ENCODE results near the gene MEP1B.
"Not testable (repeated sequence)": the region's sequence is repeated elsewhere in the genome, so short reads cannot be mapped to it uniquely, and the experiment has no call there.

Gene MEP1B

DNA sequence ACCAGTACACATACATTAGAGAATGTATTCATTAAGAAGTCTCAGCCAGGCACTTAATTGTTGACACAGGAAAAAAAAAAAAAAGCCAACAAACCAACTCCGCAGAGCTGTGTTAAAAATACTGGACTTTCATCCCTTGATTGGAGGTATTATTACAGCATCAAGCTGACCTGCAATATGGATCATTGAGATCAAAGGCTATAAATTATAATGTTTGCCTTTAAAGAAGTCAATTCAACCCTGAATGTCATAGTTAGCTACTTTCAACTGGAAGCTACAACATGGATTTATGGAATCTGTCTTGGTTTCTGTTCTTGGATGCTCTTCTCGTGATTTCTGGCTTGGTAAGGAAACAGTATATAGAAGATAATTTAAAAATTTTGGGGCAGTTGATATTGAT, at the start of gene MEP1B:
TSS of gene MEP1B (plus strand) at position 250 of the 400 bp plus-strand sequence. CDS start at position 282, 32 bp downstream.
- DNase-seq (ENCODE audit: low read depth), result no peak

GRCh38 chr18:32148185-32148870, 41.5 kb upstream of the MEP1B start:
- DNase-seq (ENCODE audit: low read depth), result no peak

DNA sequence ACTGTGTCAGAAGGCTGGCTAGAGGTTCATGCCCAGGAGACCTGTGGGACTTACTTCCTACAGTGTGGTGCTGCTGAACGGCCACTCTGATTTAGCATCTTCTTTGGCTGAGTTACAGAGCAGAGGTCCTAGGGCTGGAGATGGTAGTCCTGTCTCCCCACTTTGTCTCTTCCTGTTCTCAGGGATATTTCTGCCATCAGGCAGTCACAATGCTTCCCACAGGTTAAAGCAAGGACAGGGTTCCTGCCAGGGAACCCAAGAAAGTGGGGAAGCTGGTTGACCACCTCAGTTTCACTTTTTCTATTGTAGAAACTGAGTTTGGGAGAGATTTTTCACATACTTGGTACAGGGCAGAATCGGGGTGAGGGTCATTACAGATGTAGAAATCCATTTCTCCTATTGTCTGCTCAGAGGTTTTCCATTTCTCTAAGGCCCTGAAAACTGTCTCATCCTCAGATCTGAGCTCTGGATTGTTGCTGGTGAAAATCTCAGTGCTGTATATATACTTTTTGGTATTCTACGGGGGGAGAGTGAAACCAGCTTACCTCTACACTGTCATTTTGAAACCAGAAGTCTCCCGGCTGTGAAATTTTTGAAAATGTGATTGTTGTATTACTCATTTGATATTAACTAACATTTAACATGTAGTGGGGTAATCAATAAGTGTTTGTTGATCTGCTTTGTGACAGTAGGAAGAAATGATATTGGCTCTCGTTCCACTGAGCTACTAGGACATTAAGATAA, 37.0 kb upstream of the MEP1B start:
- no peak for DNase-seq (ENCODE audit: low read depth)

GRCh38 chr18:32156855-32157254, 33.0 kb upstream of the MEP1B start:
- no peak for DNase-seq (ENCODE audit: low read depth)

DNA sequence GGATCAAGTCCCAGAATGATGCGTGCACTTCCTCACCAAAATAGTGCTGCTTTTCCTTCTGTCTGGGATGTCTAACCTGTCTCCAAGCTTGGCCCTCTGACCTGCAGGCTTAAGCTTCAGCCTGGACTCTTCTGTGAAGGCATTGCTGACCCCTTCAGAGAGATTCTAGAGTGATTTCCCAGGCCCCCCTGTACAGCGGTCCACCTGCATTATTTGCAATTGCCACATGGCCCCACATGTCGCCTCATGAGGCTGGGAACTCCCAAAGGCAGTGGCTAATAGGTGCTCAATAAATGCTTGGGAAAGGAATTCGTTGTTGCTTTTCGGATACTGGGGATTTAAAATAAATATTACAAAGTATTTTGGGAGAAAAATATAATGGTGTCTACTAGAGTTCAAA, 32.3 kb upstream of the MEP1B start:
- no peak for DNase-seq (ENCODE audit: low read depth)

DNA sequence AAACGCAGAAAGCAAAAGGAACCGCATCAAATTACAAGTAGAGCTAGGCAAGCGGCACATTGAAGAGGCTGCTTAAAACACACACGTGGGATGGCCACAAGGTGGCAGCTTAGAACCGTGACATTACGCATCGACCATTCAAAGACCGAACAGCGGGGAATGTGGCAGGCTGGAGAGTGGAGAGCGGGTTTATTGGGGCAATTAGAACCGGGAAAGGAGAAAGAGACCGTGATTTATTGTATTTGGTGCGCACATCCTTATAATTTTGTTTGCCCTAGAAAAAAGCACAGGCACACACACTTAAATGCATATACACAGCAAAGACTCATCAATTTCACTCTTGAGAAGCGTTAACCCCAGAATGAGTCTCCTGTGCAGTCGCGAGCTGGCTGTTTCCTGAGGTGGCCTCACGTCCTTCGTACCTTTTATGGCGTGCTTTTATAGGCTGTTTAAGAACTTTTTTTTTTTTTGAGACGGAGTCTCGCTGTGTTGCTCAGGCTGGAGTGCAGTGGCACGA, 31.7 kb upstream of the MEP1B start:
- DNase-seq (ENCODE audit: low read depth), result no peak

DNA sequence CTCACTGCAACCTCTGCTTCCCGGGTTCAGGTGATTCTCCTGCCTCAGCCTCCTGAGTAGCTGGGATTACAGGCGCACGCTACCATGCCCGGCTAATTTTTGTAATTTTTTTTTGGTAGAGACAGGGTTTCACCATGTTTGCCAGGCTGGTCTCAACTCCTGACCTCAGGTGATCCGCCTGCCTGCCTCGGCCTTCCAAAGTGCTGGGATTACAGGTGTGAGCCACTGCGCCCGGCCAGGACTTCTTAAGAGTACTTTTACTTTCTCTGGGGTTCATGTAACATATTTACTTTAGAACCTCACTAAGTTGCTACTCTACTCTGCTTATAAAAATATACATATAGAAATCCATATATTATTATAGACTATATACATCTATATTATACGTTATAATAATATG, 31.2 kb upstream of the MEP1B start:
- DNase-seq (ENCODE audit: low read depth), result not testable (repeated sequence)

- DNase-seq (ENCODE audit: low read depth), result no peak
These were observed 29.3 kb upstream of the MEP1B start for GRCh38 chr18:32160547-32160946.

DNA sequence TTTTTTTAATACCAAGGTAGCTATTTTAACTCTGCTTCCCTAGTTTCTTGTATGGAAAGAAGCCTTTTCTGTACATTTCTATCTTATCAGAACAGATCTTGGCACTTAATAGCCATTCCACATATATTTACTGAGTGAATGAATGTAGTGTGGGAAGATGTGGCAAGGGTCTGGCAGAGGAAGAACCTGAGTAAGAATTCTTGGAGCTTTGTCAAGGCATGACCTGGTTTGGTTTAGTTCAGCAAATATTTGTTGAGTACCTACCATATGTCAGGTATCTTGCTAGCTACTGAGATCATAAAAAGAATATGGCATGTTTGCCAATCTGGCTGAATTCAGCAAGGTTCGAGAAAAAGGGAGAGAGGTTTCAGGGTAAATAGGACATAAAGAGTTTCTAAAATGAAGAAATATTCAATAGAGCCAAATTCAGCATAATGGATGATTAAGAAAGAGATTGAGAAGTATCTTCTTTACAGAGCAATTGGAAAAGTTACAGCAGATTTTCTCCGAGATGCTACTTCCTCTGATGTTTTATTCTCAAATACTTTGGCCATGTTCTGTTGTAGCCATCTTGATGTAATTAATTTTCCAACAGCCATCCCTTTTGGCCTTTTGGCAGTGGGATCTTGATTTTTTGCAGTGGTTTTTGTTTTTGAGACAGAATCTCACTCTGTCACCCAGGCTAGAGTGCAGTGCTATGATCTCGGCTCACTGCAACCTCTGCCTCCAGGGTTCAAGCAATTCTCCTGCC, 21.7 kb upstream of the MEP1B start:
- no peak for DNase-seq (ENCODE audit: low read depth)

DNA sequence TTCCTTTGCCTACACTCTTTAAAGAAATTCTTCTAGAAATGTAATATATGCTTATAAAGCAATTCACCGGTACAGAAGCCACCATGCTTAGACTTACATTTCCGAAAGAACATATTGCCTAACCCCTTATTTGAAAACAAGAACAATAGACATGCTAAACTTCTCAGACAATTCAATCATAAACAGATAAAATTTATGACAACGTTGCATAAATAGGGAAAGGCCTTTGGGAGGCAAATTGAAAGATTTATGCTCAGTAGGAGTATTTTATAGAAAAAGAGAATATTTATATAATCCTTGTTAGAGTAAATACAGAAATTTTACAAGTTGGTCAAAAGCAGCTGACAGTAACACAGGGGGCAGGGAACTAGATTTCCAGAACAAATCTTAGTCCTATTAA, 16.2 kb upstream of the MEP1B start:
- DNase-seq (ENCODE audit: low read depth), result no peak

DNA sequence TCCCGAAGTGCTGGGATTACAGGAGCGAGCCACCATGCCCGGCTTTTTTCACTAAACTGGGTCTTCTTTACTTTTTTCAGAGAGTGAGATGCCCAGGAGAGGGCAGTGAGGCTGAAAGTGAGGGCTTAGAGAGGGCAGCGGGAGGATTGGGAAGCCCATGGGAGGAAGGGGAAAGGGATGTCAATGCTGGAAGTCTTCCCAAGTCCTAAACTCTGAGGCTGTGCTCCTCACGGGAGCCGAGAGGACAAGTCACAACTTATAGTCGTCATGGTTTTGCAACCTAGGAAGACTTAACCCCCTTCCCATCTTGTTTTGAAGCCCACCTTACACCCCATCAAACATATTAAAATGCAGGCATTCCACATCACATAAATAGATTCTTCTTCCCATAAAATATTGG, 15.1 kb upstream of the MEP1B start:
- no peak for DNase-seq (ENCODE audit: low read depth)

- DNase-seq (ENCODE audit: low read depth), result no peak
These were observed 14.6 kb upstream of the MEP1B start for GRCh38 chr18:32175265-32175664.

- DNase-seq (ENCODE audit: low read depth), result not testable (repeated sequence)
These were observed 13.1 kb upstream of the MEP1B start for GRCh38 chr18:32176745-32177144.

- DNase-seq (ENCODE audit: low read depth), result no peak
These were observed 12.3 kb upstream of the MEP1B start for GRCh38 chr18:32177530-32177929.

DNA sequence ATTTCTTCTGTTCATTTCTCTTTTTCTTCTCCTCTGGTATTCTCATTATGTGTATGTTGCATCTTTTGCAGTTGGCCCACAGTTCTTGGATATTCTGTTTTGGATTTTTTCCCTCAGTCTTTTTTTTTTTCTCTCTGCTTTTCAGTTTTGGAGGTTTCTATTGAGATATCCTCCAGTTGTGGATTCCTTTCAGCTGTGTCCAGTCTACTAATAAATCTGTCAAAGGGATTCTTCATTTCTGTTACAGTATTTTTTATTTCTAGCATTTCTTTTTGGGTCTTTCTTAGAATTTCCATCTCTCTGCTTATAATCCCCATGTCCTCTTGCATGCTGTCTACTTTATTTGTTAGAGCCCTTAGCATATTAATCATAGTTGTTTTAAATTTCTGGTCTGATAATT, 6.3 kb upstream of the MEP1B start:
- no peak for DNase-seq (ENCODE audit: low read depth)

DNA sequence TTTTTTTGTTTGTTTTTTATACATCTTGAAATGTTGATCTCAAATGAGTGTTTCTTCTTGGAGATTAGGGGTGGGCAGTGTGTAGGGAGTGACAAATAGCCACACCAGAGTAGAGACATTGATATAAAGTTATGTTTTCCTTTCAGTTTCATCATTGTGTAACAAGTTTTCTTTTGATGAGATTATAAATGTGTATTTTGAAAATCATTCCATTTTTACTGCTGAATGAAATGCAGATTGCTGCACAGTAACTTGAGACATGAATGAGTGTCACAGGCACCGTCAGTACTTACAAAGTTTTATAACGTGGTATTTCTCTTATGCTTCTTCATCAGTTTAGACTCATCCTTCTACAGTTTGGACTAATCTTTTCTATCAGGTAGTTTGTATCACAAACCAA, 370 bp downstream of the MEP1B start:
- no peak for DNase-seq (ENCODE audit: low read depth)

- DNase-seq (ENCODE audit: low read depth), result no peak
These were observed 6.3 kb downstream of the MEP1B start for GRCh38 chr18:32195881-32196815.

GRCh38 chr18:32200766-32201165, 10.9 kb downstream of the MEP1B start:
- no peak for DNase-seq (ENCODE audit: low read depth)

DNA sequence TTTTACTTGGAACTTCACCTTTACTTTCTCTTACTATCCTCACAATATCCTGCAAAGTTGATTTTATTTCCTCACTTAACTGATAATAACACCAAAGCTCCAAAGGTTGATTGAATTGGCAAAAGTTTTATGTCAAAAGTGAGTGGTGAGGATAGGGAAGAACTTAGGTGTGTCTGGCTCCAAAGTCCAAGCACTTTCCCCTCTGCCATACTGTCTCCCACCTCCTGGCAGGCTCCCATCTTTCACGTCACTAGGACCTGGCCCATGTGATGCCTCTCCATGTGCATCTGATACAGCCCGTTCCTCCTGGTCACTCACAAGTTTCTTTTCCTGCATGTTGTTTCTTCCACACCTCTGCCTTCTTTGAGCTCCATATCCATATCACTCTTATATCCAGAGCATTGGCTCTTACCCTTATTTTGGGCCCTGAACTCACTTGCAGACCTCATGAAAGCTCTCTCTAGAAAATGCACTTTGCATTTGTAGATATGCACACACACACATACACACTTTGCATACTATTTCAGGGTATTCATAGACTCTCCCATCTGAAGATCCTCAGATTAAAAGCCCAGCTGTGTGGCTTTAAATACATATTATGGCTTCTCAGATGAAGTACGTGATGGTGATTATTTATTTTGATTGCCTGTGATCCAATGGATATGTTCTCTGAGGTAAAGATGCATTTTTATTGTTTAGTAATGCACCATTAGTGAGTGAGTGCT, 12.3 kb downstream of the MEP1B start:
- no peak for DNase-seq (ENCODE audit: low read depth)

DNA sequence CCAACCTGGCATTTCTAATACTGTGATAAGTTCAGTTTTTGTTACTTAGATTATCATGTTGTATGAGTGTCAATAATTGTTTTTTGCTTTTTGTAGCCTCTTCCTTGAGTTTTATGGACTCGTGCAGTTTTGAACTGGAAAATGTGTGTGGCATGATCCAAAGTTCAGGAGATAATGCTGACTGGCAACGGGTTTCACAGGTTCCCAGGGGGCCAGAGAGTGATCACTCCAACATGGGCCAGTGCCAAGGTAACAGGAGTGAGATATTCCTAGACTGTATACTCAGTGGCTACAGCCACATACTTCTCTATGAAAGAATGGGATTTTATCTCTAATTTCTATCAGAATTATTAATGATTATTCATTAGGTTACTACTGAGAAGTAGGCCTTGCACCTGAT, 18.2 kb downstream of the MEP1B start:
- DNase-seq (ENCODE audit: low read depth), result no peak

GRCh38 chr18:32208577-32208976, 18.7 kb downstream of the MEP1B start:
- DNase-seq (ENCODE audit: low read depth), result no peak
